GM18861 (cell line): ENCODE data around the gene LRRC4B.

Experiments used
- ATAC-seq: cut with Tn5 transposase; IDR thresholded peaks from one replicate; pipeline ENCODE4 v1.9.1; 2021; ENCODE audit not compliant: unreplicated experiment

LRRC4B gene

GRCh38 chr19:50467566-50467965, 100.7 kb downstream of the LRRC4B start:
- no peak for ATAC-seq
